PFSK-1 (cell line): ENCODE results near the gene CORIN.

Experiments used
- FOXP2 ChIP-seq: optimal IDR thresholded peaks from 2 replicates; pipeline ENCODE3; 2011; ENCODE audit warnings: borderline replicate concordance, control low read depth, inconsistent platforms; ENCODE audit not compliant: insufficient read depth; ENCODE audit errors: extremely low read length, extremely low read depth
- POLR2AphosphoS5 ChIP-seq: IDR thresholded peaks from 2 replicates; pipeline ENCODE4 v1.6.1; 2012; ENCODE audit warnings: low read depth, mild to moderate bottlenecking, control low read depth, low read length, moderate library complexity
- REST ChIP-seq, 2 experiments: IDR thresholded peaks; 2 replicates each; pipeline versions ENCODE4 v1.6.1 to v1.8.0; 2011 to 2012; ENCODE audit warnings: low read depth in 2 of 2, low read length in 2 of 2, control low read depth in 1 of 2, inconsistent platforms in 1 of 2, mild to moderate bottlenecking in 1 of 2, moderate library complexity in 1 of 2; ENCODE audit not compliant: insufficient read depth in 1 of 2
- SIN3A ChIP-seq: IDR thresholded peaks from 2 replicates; pipeline ENCODE4 v1.6.1; 2012; ENCODE audit warnings: mild to moderate bottlenecking, low read length, moderate library complexity, borderline replicate concordance; ENCODE audit not compliant: insufficient read depth
- TAF1 ChIP-seq: IDR thresholded peaks from 2 replicates; pipeline ENCODE4 v1.6.1; 2012; ENCODE audit warnings: low read length, control low read depth, borderline replicate concordance; ENCODE audit not compliant: insufficient read depth

CORIN gene

GRCh38 chr4:47642985-47643760 lies 194.7 kb downstream of the CORIN start:
- TF ChIP-seq REST (IDR thresholded peaks at IDR 0.05; ENCODE audit: insufficient read depth in 1 of 2, low read depth in 2 of 2, low read length in 2 of 2) (no peak), TAF1 (no peak), POLR2AphosphoS5 (no peak), FOXP2 (no peak), SIN3A (no peak)

GRCh38 chr4:47642191-47642830 lies 195.6 kb downstream of the CORIN start:
- TF ChIP-seq POLR2AphosphoS5 (no peak), TAF1 (no peak), SIN3A (no peak), FOXP2 (no peak), REST (IDR thresholded peaks at IDR 0.05; ENCODE audit: insufficient read depth in 1 of 2, low read depth in 2 of 2, low read length in 2 of 2) (no peak)

- TF ChIP-seq TAF1 (no peak), FOXP2 (no peak), POLR2AphosphoS5 (no peak), REST (IDR thresholded peaks at IDR 0.05; ENCODE audit: insufficient read depth in 1 of 2, low read depth in 2 of 2, low read length in 2 of 2) (no peak), SIN3A (no peak)
Measured at GRCh38 chr4:47641755-47642154, 196.1 kb downstream of the CORIN start.

GRCh38 chr4:47640911-47641310 lies 197.0 kb downstream of the CORIN start:
- TF ChIP-seq REST (IDR thresholded peaks at IDR 0.05; ENCODE audit: insufficient read depth in 1 of 2, low read depth in 2 of 2, low read length in 2 of 2), result no peak
- no peak for TF ChIP-seq SIN3A
- TF ChIP-seq FOXP2, result no peak
- no peak for TF ChIP-seq POLR2AphosphoS5
- TF ChIP-seq TAF1, result no peak
